Testis (tissue), 3 donors: ENCODE data around the gene DIO3. TPM values are rescaled to one million over a fixed set of nuclear protein-coding genes. Genes with fewer than 3 reads are reported as not detected.

Experiments used
- DNase-seq: peaks from one replicate; pipeline ENCODE4 v3.0.0-alpha.2; 2019
- H3K27ac ChIP-seq, 2 donors: fragments of 200-600 bp; sonication (generic); one replicate each; pipeline ENCODE4 v1.5.1; 2019
- H3K27me3 ChIP-seq: fragments of 200-600 bp; sonication (generic); one replicate; pipeline ENCODE4 v1.5.1; 2019
- H3K36me3 ChIP-seq: fragments of 200-600 bp; sonication (generic); one replicate; pipeline ENCODE4 v1.5.1; 2017; ENCODE audit warnings: low read depth; ENCODE audit errors: missing control alignments
- H3K4me1 ChIP-seq: fragments of 200-600 bp; sonication (generic); one replicate; pipeline ENCODE4 v1.5.1; 2019
- H3K4me3 ChIP-seq, 2 donors: fragments of 200-600 bp; sonication (generic); one replicate each; pipeline ENCODE4 v1.5.1; 2017 to 2019
- H3K9me3 ChIP-seq: fragments of 200-600 bp; sonication (generic); one replicate; pipeline ENCODE4 v1.5.1; 2017
- POLR2A ChIP-seq: fragments of 450-650 bp; IDR thresholded peaks from one replicate; pipeline ENCODE4 v1.6.1; 2017; ENCODE audit warnings: antibody characterized with exemption, mild to moderate bottlenecking, moderate library complexity
- WGBS, 2 donors: methylation state at CpG; one replicate each; pipeline ENCODE4 v1.1.5; 2018; 5-methylcytosine and 5-hydroxymethylcytosine counted together
- intact Hi-C: fragments of 100-400 bp; cut with DNase I; formaldehyde crosslinking; loops from one replicate; pipeline ENCODE4 v1.15.1; 2023; ENCODE audit warnings: low total_unique reads
- polyA plus RNA-seq: library from polyadenylated mRNA; stranded (reverse); fragments of 350-450 nt; fragmentation: Illumina TruSeq; extraction: RNeasy Lipid Tissue Mini Kit (QIAGEN cat#74804); gene quantifications from one replicate; pipeline ENCODE4 v1.2.3, GENCODE V29; 2014; ENCODE audit warnings: low read depth, low replicate concordance; ENCODE audit not compliant: insufficient read depth
- total RNA-seq, 2 donors: library from RNA; depleted of rRNA; stranded (reverse); fragments of >200 nt; gene quantifications; one replicate each; pipeline ENCODE4 v1.2.3, GENCODE V29; 2016
- TF ChIP-seq, protein P1 (sequence below), 3 experiments: fragments of 450-650 bp in 2 of 3; fragments of 200-600 bp in 1 of 3; sonication (generic) in 1 of 3; IDR thresholded peaks; one replicate each; pipeline ENCODE4 v1.5.1; 2016 to 2019; ENCODE audit warnings: antibody characterized with exemption in 3 of 3, mild to moderate bottlenecking in 2 of 3, moderate library complexity in 1 of 3

Gene DIO3
- total and polyA plus RNA-seq, 3 donors from 2014 or later, result 2.3 to 4.6 (median 2.4) TPM

DNA sequence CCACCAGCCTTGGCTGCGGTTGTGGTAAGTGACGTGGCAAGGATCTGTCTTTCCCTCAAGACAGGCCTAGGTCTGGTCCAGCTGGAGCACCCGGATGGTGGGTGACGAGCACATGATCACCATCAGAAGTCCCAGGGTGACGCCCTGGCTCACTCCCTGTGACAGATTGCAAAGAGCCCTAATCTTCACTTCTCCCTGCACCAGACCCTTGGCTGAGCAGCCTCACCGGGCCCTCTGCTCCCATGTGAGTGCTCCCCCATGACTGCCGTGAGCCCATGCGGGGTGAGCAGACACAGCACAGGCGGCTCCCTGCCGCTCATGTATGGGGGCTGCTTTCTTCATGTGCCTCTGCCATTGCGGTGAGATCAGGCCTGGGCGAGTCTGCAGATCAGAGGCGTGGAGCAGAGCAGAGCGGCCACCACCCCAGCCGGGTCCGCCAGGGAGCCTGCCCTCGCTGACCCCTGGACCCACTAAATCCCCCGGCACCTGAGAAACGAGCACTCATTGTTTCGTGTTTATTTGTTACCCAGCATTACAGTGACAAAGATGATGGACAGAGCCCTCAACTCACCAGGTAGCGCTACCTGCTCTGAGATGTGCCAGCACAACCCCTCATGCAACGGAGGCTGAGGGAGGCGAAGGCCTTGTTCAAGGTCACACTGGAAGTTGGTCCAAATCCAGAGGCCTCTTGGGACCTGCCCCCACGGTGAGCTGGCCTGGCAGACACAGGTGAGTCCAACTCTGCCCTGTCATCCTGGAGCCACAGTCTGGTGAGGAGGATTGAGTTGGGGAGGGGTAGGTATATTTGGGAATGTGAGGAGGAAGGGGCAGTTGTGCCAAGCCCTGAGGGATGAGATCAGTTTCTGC lies 9.3 kb upstream of the DIO3 start:
- Histone ChIP-seq H3K36me3 (no peaks in the 10 kb centered on the region), H3K27me3 (no peaks in the 10 kb centered on the region), H3K27ac (no peak overlapping the region), H3K4me3 (no peak overlapping the region), H3K4me1 (no peaks in the 10 kb centered on the region), H3K9me3 (no peaks in the 10 kb centered on the region)
- no peak for DNase-seq
- 87 to 94% methylated on average over 12 to 24 of the region's 24 CpGs for WGBS, 2 donors
- TF ChIP-seq, protein P1, sequence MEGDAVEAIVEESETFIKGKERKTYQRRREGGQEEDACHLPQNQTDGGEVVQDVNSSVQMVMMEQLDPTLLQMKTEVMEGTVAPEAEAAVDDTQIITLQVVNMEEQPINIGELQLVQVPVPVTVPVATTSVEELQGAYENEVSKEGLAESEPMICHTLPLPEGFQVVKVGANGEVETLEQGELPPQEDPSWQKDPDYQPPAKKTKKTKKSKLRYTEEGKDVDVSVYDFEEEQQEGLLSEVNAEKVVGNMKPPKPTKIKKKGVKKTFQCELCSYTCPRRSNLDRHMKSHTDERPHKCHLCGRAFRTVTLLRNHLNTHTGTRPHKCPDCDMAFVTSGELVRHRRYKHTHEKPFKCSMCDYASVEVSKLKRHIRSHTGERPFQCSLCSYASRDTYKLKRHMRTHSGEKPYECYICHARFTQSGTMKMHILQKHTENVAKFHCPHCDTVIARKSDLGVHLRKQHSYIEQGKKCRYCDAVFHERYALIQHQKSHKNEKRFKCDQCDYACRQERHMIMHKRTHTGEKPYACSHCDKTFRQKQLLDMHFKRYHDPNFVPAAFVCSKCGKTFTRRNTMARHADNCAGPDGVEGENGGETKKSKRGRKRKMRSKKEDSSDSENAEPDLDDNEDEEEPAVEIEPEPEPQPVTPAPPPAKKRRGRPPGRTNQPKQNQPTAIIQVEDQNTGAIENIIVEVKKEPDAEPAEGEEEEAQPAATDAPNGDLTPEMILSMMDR (IDR thresholded peaks at IDR 0.05), result no peak
- no peak for TF ChIP-seq POLR2A
- intact Hi-C loops, result no loop called here

DNA sequence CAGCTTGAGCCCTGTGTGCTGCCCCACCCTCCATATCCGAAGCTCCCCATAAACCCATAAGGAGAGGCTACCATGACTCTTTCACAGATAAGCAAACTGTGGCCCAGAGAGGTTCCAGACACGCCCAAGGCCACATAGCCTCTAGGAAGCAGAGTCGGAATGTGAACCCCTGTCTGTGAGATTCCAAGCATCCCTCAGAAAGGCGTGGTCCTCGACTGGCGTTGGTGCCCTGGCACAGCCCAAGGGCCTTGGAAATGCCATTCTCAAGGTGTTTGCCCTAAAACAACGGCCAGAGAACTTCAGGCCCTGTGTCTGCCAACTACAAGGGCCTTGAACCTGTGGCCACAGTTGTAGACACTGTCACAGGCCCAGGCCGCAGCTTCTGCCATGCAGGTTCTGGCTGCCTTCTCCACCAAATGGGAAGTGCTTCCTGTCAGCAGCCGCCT lies 8.5 kb upstream of the DIO3 start:
- Histone ChIP-seq H3K27ac (no peak overlapping the region), H3K4me1 (peaks cover 5% of the 10 kb centered on the region), H3K27me3 (no peaks in the 10 kb centered on the region), H3K9me3 (no peaks in the 10 kb centered on the region), H3K36me3 (no peaks in the 10 kb centered on the region), H3K4me3 (no peak overlapping the region)
- TF ChIP-seq POLR2A, result no peak
- TF ChIP-seq, protein P1 (IDR thresholded peaks at IDR 0.05), result no peak
- intact Hi-C loops, result no loop called here
- WGBS, 2 donors, result 82 to 85% methylated on average over 7 to 9 of the region's 9 CpGs
- no peak for DNase-seq

DNA sequence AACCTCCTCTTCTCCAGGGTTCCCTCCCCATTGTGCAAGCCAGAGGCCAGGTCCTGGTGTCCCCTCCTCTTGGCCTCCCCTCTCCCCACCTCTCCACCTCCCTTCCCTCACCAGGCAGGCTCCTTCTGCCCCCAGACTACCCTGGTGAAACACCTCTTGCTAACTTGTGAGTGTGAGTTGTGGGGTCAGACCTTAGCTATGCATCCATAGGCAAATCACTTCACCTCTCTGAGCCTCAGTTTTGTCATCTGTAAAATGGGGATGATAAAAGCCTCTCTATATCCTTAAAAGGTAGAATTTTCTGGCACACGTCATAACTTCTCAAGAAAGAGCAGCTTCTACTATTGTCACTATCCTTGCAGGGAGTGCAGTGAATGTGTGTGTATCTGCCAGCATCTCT lies 7.9 kb upstream of the DIO3 start:
- H3K36me3 ChIP-seq, result no peaks in the 10 kb centered on the region
- no peak for DNase-seq
- TF ChIP-seq POLR2A, result no peak
- TF ChIP-seq, protein P1 (IDR thresholded peaks at IDR 0.05), result no peak
- WGBS, 2 donors, result 83 to 85% methylated on average over 1 of the region's 1 CpG
- no peak overlapping the region for H3K4me3 ChIP-seq
- H3K9me3 ChIP-seq, result no peaks in the 10 kb centered on the region
- no peaks in the 10 kb centered on the region for H3K27me3 ChIP-seq
- intact Hi-C loops, result no loop called here
- peaks cover 9% of the 10 kb centered on the region for H3K4me1 ChIP-seq
- no peak overlapping the region for H3K27ac ChIP-seq

DNA sequence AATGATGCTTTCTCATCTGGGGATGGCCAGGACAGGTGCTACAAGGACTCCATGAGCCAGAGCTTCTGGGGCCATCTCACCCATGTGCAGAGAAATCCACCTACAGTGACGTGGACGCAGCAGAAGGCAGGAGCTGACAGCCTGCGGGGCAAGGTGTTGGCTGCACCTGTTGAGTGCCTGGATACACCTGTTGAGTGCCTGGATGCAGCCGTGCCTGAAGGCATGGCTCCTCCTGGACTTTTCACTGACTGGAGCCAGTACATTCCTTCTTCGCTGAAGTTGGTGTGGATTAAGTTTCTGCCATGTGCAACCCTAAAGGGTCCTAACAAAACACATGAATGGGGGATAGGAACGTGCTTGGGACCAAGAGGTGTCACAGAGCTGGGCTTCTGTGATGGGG lies 7.4 kb upstream of the DIO3 start:
- intact Hi-C loops, result no loop called here
- DNase-seq, result no peak
- WGBS, 2 donors, result 93 to 94% methylated on average over 6 of the region's 6 CpGs
- H3K27ac ChIP-seq, result no peak overlapping the region
- peaks cover 9% of the 10 kb centered on the region for H3K4me1 ChIP-seq
- no peaks in the 10 kb centered on the region for H3K36me3 ChIP-seq
- H3K4me3 ChIP-seq, result no peak overlapping the region
- H3K27me3 ChIP-seq, result no peaks in the 10 kb centered on the region
- TF ChIP-seq, protein P1 (IDR thresholded peaks at IDR 0.05), result no peak
- no peak for TF ChIP-seq POLR2A
- no peaks in the 10 kb centered on the region for H3K9me3 ChIP-seq
